GM18519 (cell line): ENCODE data around the gene METAP1.
"Not testable (repeated sequence)": the region's sequence is repeated elsewhere in the genome, so short reads cannot be mapped to it uniquely, and the experiment has no call there.

ENCODE experiments used
- ATAC-seq: cut with Tn5 transposase; IDR thresholded peaks from one replicate; pipeline ENCODE4 v1.9.1; 2021; ENCODE audit warnings: mild to moderate bottlenecking, moderate library complexity; ENCODE audit not compliant: unreplicated experiment, low FRiP score

Gene METAP1

DNA sequence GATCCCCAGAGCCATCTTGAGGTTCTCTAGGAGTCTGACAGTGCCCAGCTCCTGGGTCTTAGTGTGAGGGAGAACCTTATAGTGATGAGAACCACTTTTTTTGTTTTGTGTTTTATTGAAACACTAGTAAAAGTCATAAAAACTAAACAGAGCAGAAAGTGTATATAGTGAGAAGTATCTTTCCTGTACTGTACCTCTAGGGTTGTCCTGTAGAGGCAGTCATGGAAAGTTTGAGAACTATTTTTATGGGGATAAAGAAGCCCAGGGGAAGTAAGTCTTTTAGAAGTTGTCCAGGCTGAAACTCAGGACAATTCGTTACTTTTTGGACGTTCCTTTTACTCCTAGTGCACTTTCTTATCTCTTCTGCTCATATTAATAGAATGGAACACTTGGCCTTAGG, 52.2 kb downstream of the METAP1 start:
- no peak for ATAC-seq

DNA sequence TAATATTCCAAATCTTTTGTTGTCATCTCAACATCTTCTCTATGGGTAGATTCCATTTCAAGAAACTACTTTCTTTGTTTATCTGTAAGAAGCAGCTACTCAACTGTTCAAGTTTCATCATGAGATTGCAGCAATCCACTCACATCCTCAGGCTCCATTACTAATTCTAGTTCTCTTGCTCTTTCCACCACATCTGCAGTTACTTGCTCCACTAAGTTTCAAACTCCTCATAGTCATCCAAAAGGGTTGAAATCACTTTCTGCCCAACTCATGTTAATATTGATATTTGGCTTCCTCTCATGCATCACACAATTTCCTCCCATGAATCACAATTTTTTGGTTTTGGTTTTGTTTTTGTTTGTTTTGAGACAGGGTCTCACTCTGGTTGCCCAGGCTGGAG, 57.4 kb downstream of the METAP1 start:
- ATAC-seq = no peak

DNA sequence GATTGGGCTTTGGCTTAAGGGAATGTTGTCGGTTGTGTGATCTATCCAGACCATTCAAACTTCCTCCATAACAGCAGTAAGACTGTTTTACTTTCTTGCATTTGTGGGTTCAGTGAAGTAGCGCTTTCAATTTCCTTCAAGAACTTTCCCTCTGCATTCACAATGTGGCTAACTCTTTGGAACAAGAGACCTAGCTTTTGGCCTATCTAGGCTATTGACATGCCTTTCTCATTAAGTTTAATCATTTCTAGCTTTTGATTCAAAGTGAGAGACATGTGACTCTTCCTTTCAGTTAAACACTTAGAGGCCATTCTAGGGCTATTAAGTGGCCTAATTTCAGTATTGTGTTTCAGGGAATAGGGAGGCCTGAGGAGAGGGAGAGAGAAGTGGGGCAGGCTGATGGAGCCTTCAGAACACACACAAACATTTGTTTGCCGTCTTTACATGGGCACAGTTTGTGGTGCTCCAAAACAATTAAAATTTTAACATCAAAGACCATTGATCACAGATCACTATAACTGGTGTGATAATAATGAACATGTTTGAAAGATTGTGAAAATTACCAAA, 59.0 kb downstream of the METAP1 start:
- no peak for ATAC-seq

DNA sequence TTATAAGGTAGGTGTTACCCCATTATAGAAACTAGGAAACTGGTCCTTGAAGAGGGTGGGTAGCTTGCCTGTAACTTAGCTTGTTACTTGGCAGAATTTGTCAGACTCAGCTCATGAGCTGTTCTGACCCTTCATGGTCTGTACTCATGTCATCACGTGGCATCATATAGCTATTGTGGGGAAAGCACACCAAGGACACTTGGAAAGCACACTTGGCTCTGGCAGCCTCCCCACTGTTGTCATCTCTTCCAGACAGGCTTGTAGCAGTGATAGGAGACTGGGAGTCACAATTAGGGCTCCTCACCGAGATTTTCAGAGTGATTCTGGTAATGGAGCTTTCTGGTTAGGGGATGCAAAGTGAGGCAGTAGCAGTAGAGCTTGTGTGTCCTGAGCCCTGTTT, 62.7 kb downstream of the METAP1 start:
- no peak for ATAC-seq

DNA sequence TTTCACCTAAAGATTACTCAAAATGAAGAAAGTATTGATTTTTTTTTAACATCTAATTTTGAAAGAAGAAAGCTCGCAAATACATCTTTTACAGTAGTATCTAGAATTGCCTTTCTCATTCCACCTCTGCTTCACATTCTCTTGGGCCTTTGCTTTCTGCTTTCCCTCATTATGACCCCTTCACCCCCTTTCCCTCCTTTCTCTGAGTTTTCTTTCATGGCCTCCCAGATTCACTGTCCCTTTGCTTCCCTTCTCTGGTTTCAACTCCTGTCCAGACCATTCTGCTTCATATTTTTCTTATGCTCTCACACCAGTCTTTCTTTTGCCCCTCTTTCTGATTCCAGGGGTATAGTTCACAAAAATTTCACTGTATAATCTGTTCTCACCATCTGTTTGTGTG, 64.0 kb downstream of the METAP1 start:
- no peak for ATAC-seq

DNA sequence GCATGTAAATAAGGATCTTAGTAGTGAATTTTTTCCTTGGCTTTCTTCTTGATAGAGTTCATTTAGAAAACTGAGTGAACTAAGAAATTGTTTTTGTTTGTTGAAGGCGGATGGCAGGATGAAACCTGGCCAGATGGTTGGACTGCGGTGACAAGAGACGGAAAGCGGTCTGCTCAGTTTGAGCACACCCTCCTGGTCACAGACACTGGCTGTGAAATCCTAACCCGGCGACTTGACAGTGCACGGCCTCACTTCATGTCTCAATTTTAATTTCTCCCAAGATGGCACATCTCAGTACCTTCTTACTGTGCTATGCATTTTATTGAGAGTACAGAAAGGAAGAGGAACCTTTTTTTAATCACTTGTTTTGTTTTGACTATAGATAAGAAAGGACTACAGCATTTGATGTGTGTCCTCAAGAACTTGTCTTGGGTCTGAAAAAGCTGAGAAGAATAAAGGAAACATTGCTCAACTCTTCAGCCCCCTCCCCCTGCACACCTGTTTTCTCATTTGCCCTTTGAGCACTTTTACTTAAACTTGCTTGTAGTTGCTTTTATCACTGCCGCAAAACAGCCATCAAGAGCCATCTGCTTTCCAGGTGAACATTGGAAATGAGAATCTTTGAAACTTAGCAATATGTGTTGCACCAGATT, 65.7 kb downstream of the METAP1 start:
- no peak for ATAC-seq

DNA sequence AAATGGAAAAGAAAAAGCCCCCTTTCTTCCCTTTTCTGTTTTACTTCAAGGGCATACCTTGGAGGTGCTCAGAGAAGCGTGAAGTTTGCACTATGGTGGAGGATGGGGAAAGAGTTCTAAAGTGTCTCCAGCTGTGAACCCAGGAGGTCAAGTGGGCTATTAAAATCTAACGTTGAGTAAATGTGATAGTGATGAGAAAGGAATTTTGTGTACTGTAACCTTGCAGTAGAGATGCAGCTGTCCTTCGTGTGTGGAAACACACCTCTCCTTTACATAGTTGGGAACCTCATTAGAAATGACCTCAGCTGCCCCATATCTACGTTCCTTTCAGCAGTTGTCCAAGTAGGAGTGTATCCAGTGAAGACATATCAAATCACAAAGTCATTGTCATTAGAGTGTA, 66.6 kb downstream of the METAP1 start:
- no peak for ATAC-seq

DNA sequence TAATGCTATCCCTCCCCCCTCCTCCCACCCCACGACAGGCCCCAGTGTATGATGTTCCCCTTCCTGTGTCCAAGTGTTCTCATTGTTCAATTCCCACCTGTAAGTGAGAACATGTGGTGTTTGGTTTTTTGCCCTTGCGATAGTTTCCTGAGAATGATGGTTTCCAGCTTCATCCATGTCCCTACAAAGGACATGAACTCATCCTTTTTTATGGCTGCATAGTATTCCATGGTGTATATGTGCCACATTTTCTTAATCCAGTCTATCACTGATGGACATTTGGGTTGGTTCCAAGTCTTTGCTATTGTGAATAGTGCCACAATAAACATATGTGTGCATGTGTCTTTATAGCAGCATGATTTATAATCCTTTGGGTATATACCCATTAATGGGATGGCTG, 70.0 kb downstream of the METAP1 start:
- not testable (repeated sequence) for ATAC-seq

DNA sequence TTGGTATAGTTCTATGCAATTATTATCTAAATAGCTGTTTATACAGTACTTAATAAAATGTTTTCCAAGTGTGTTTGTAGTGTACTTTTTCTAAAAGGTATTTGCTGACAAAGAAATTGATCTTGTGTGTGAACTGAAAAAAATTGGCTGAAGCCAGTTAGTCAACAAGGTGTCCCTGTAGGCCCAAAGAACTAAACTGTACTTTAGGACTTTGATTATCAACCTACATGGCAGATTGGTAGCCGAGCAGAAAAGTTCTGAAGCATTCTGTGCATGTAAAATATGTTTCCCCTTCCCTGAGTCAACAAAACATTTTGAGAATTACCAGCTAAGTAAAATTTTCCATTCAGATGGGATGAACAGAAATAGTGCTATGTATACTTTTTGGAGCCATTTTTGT, 72.1 kb downstream of the METAP1 start:
- ATAC-seq = no peak

DNA sequence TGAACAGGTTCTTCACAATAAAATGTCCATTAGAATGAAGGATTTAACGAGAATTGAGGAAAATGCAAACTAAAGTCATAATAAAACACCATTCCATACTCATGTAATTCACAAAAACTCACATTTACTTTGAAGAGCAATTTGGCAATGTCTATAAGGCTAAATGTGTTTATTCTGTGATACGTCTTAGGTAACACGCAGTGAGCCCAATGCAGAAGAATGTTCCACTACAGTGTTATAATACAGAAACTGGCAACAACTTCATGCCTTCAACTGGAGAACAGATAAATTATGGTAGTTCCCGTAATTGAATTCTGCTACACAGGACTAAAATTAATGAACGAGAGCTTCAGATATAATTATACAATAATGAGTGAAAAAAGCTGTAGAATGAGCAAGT, 75.6 kb downstream of the METAP1 start:
- no peak for ATAC-seq

DNA sequence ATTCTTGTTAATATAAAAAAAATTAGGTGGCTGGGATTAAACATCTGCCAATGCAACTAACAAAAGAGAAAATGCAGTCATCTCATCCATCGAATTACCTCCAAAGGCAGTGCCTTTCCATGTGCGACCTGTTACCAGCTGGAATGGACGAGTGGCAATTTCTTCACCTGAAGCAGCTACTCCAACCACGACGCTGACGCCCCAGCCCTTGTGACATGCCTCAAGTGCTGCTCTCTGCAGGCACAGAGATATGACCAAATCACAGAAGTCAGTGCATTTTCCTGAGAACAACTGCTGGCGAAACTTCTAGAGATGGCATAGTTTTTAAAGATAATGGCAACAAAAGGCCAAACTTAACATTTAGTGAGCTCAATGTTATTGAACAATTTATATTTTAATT, 79.3 kb downstream of the METAP1 start:
- no peak for ATAC-seq

DNA sequence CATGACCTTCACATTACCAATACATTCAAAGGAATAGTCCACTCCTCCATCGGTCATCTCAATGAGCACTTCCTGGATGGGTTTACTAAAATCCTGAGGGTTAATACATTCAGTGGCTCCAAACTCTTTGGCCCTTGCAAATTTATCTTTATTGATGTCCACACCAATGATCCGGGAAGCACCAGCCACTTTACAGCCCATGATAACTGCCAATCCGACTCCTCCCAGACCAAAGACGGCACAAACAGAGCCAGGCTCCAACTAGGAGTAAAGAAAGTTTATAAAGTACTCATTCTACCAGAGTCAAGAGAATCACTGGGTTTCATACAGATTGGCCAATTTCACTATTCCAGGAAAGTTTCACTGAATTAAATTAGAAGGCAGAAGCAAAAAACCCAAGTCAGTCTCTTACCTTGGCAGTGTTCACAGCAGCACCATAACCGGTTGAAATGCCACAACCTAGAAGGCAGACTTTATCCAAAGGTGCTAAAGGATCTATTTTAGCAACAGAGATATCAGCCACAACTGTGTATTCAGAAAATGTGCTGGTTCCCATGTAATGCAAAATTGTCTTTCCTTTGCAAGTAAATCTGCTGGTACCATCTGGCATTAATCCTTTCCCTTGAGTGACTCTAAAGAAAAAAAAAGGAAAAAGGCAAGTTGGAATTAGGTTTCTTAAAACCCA, 80.9 kb downstream of the METAP1 start:
- no peak for ATAC-seq

DNA sequence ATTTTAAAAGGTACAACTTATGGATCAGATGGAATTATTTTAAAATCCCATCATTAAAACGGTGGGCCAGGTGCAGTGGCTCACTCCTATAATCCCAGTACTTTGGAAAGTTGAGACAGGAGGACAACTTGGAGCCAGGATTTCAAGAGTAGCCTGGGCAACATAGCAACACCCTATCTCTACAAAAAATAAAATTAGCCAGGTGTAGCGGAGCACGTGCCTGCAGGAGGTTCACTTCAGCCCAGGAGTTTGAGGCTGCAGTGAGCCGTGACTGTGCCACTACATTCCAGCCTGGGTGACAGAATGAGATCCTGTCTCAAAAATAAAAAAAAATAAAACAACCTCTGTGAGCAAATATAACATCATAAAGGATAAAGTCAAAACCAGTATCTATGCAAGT, 81.7 kb downstream of the METAP1 start:
- ATAC-seq = no peak

DNA sequence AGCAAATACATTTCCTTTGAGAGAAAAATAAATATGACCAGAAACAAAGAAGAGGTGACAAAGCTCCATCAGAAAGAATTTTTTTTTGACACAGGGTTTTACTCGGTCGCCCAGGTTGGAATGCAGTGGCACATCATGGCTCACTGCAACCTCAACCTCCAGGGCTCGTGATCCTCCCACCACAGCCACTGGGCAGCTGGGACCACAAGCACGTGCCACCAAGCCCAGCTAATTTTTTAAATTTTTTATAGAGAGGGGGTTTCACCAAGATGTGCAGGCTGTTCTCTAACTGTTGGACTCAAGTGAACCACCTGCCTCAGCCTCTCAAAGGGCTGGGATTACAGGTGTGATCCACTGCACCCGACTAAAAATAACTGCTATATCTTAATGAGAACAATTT, 82.8 kb downstream of the METAP1 start:
- ATAC-seq = no peak

DNA sequence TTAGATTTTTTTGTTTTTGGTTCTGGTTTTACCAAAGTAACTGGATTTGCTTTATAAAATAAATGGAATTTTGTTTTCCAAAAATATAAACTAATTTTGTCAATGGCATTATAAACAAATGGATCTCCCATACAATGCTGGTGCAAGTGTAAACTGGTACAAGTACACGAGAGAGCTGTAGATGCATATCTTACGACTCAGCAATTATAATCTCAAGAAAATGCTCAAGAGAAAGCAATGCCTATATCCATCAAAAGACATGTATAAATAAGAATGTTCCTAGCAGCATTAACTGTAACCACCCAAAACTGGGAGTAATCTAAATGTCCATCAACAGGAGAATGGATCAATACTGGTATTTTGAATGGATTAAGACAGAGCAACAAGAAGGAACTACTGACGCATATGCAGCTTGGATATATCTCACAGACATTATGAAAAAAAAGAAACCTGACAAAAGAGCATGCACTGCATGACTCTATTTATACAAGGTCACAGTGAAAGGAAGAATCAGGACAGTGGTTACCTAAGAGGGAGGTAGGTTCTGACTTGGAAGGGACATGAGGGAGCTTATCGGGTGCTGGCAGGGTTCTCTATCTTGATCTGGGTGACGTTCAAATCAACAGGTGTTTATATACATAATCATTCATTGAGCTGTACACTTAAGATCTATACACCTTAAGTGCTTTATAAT, 83.6 kb downstream of the METAP1 start:
- ATAC-seq = no peak

DNA sequence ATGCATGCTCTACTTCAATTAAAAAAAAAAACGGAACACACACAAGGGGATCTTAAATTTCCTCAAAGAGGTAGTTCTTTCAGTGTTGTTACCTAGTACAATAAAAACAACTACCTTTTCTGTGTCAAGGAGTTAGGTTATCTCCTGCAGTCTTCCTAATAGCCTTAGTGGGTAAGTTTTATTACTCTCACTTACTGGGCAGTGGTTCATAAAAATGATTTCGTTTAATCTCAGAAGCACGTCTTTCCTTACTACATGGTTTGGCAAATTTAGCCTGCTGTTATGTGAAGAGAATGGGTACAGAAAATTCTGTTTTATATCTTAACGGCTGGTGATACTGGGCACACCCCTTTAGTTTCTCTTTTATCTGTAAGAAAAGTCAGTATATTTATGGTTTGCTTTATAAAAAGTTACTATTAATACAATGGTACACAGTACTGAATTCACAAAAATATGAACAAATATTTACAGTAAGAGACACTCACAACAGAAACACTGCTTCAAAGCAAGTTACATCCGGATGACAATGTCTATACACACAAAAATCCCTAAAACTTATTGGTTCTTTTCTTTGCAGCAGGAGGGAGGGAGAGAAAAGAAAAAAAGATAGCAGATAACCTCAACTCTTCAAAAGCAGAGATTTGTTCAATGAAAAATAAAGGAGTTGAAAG, 84.2 kb downstream of the METAP1 start:
- ATAC-seq = no peak

DNA sequence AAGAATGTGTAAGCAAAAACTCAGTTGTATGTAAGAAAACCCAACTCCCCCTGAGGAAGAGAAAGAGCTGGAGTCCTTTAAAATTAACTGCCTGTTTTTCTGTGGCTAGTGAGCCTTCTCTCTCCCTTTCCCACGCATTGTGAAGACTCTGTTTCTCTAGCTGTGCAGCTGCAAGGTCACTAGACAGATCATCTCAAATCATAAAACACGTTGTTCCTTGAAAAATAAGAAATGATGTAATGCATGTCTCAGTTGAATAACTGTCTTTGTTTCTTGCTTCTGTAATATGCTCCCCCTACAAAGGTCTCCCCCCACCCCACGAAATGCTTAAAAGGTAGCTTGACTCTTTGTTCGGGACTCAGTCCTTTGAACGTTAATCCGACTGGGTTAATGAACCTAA, 85.3 kb downstream of the METAP1 start:
- not testable (repeated sequence) for ATAC-seq

DNA sequence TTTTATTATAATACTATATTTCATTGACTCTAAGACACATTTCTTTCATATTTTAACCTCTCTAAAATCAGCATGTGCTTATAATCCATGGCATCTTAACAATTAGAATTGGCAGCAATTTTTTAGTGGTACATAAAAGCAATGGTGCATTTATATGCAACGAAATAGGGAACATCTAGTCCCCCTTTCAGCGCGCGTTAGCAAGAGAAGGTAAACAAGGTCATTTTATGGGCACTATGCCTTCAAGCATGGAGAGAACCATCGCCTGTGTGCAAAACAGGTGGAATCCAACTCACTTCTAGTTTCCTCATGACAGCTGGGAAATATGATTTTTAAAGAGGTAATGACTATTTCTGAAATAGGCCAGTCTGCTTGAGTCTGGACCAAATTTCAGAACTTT, 86.7 kb downstream of the METAP1 start:
- no peak for ATAC-seq

DNA sequence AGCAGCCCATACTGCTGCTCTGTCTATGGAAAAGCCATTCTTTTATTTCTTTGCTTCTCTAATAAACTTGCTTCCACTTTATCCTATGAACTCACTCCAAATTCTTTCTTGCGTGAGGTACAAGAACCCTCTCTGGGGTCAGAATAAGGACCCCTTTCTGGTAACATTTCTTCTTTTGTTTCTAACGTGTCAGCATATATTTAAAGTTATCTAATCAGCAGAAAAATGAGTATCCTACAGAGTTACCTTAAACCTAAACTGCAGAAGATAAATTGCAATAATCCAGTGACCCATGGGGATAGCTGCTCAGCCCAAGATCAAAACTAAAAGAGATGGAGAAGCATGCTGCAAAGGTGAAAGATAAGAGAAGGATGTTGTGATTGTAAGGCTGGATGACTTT, 89.1 kb downstream of the METAP1 start:
- ATAC-seq = no peak

DNA sequence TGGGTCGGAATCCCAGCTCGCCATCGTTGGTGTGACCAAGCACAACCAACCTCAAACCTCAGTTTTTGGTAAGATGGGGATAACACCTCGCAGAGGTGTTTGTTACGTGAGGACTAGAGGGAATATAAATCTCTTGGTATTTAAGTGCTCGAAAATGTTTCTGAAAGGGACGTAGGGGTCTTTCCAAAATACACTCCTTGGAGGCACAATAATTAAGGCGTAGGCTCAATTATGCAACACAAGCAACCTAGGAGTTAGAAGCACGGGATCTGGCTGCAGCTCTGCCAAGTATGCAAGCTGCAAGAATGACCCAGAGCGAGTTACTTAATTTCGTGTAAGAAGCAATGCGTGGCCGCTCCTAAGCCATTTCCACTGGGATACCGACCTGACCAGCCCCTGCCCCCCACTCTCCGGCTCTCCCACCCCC, 92.5 kb downstream of the METAP1 start:
- peak; percentile 25 for ATAC-seq
